HUES48 (cell line): ENCODE results near the gene TRIM22.
"Not testable (repeated sequence)": the region's sequence is repeated elsewhere in the genome, so short reads cannot be mapped to it uniquely, and the experiment has no call there.

Experiments used
- H3K27ac ChIP-seq: one replicate; pipeline ENCODE4 v1.7.0; 2013; ENCODE audit warnings: low read depth, low read length, inconsistent platforms
- H3K27me3 ChIP-seq: 2 replicates; pipeline ENCODE4 v1.6.1; 2013; ENCODE audit warnings: mild to moderate bottlenecking, low read length; ENCODE audit not compliant: control insufficient read depth, insufficient read depth
- H3K36me3 ChIP-seq: 2 replicates; pipeline ENCODE4 v1.6.1; 2013; ENCODE audit warnings: low read length; ENCODE audit not compliant: control insufficient read depth, insufficient read depth
- H3K4me1 ChIP-seq: 2 replicates; pipeline ENCODE4 v1.6.1; 2013; ENCODE audit warnings: mild to moderate bottlenecking, low read length; ENCODE audit not compliant: control insufficient read depth, insufficient read depth
- H3K4me3 ChIP-seq: 2 replicates; pipeline ENCODE4 v1.5.1; 2013; ENCODE audit warnings: mild to moderate bottlenecking, low read depth, low read length
- H3K9ac ChIP-seq: 2 replicates; pipeline ENCODE4 v1.6.1; 2013; ENCODE audit warnings: mild to moderate bottlenecking, low read depth, low read length, moderate library complexity
- H3K9me3 ChIP-seq: 2 replicates; pipeline ENCODE4 v1.6.1; 2013; ENCODE audit warnings: low read length; ENCODE audit not compliant: control insufficient read depth, insufficient read depth

TRIM22 gene

GRCh38 chr11:5671831-5672230 is 17.8 kb upstream of the TRIM22 start:
- Histone ChIP-seq H3K9me3 (no peaks in the 10 kb centered on the region), H3K4me3 (no peak overlapping the region), H3K9ac (no peak overlapping the region), H3K36me3 (0 out of 2 replicates have a peak, but pooled peaks cover 4% of the 10 kb centered on the region), H3K27me3 (no peaks in the 10 kb centered on the region), H3K27ac (no peak overlapping the region), H3K4me1 (no peaks in the 10 kb centered on the region)

GRCh38 chr11:5674391-5674790 is 15.2 kb upstream of the TRIM22 start:
- Histone ChIP-seq H3K9me3 (no peaks in the 10 kb centered on the region), H3K27ac (no peak overlapping the region), H3K4me1 (no peaks in the 10 kb centered on the region), H3K4me3 (no peak overlapping the region), H3K9ac (no peak overlapping the region), H3K27me3 (no peaks in the 10 kb centered on the region), H3K36me3 (peaks cover 21% of the 10 kb centered on the region)

GRCh38 chr11:5679811-5680210 is 9.8 kb upstream of the TRIM22 start:
- peaks cover 5% of the 10 kb centered on the region for H3K4me1 ChIP-seq
- H3K9ac ChIP-seq = no peak overlapping the region
- no peak overlapping the region for H3K27ac ChIP-seq
- no peaks in the 10 kb centered on the region for H3K27me3 ChIP-seq
- H3K36me3 ChIP-seq = peaks cover 21% of the 10 kb centered on the region
- H3K9me3 ChIP-seq = no peaks in the 10 kb centered on the region
- no peak overlapping the region for H3K4me3 ChIP-seq

GRCh38 chr11:5682890-5683441 is 6.6 kb upstream of the TRIM22 start:
- H3K27ac ChIP-seq, H3K9ac ChIP-seq, H3K4me1 ChIP-seq, H3K9me3 ChIP-seq, H3K27me3 ChIP-seq, H3K4me3 ChIP-seq: not testable (repeated sequence)
- peaks cover 18% of the 10 kb centered on the region for H3K36me3 ChIP-seq

- not testable (repeated sequence) for H3K9ac ChIP-seq, H3K4me3 ChIP-seq, H3K4me1 ChIP-seq, H3K9me3 ChIP-seq, H3K27ac ChIP-seq, H3K27me3 ChIP-seq
- H3K36me3 ChIP-seq = peaks cover 12% of the 10 kb centered on the region
These were observed 6.0 kb upstream of the TRIM22 start for GRCh38 chr11:5683620-5684019.

GRCh38 chr11:5684036-5684645 is 5.4 kb upstream of the TRIM22 start:
- no peaks in the 10 kb centered on the region for H3K9me3 ChIP-seq
- peak overlapping the region; percentile 84; the same call in 1 of the 2 replicates for H3K9ac ChIP-seq
- H3K4me3 ChIP-seq = peak overlapping the region; percentile 61
- H3K27me3 ChIP-seq = no peaks in the 10 kb centered on the region
- H3K36me3 ChIP-seq = peaks cover 6% of the 10 kb centered on the region; the same call in 1 of the 2 replicates
- H3K27ac ChIP-seq = peak overlapping the region; percentile 93
- peaks cover 13% of the 10 kb centered on the region for H3K4me1 ChIP-seq

GRCh38 chr11:5684646-5685362 is 4.8 kb upstream of the TRIM22 start, which contains the start of gene TRIM5:
Gene TRIM5, minus strand, starts transcription at chr11:5685074. Its CDS starts 4,897 bp downstream, at chr11:5680177.
- peak within 1 kb of the TSS; percentile 84 for H3K9ac ChIP-seq
- H3K9me3 ChIP-seq = no peaks in the 10 kb centered on the region
- peak within 1 kb of the TSS; percentile 93 for H3K27ac ChIP-seq
- peaks cover 19% of the 10 kb centered on the region for H3K4me1 ChIP-seq
- H3K36me3 ChIP-seq = peaks cover 3% of the 10 kb centered on the region; the same call in 1 of the 2 replicates
- H3K27me3 ChIP-seq = no peaks in the 10 kb centered on the region
- peak within 1 kb of the TSS; percentile 61 for H3K4me3 ChIP-seq

GRCh38 chr11:5686426-5686825 is 3.2 kb upstream of the TRIM22 start:
- Histone ChIP-seq H3K27me3 (no peaks in the 10 kb centered on the region), H3K36me3 (no peaks in the 10 kb centered on the region), H3K4me3 (no peak overlapping the region), H3K9me3 (no peaks in the 10 kb centered on the region; the same call in 1 of the 2 replicates), H3K4me1 (peaks cover 31% of the 10 kb centered on the region), H3K9ac (no peak overlapping the region), H3K27ac (no peak overlapping the region)

GRCh38 chr11:5688482-5688881 is 1.1 kb upstream of the TRIM22 start:
- H3K4me3 ChIP-seq = no peak overlapping the region
- H3K9ac ChIP-seq = no peak overlapping the region

GRCh38 chr11:5690216-5690615 is 626 bp downstream of the TRIM22 start:
- Histone ChIP-seq H3K4me1 (peaks cover 27% of the 10 kb centered on the region), H3K36me3 (no peaks in the 10 kb centered on the region; the same call in 1 of the 2 replicates), H3K9me3 (no peaks in the 10 kb centered on the region; the same call in 1 of the 2 replicates), H3K27ac (peak overlapping the region; percentile 90), H3K27me3 (no peaks in the 10 kb centered on the region), H3K9ac (peak overlapping the region; percentile 70), H3K4me3 (peak overlapping the region; percentile 58)

More at GRCh38 chr11:5688482-5688881, 1.1 kb upstream of the TRIM22 start:
- Histone ChIP-seq H3K27me3 (no peaks in the 10 kb centered on the region), H3K4me1 (peaks cover 35% of the 10 kb centered on the region), H3K27ac (no peak overlapping the region), H3K36me3 (no peaks in the 10 kb centered on the region; the same call in 1 of the 2 replicates), H3K9me3 (no peaks in the 10 kb centered on the region; the same call in 1 of the 2 replicates)

GRCh38 chr11:5690736-5691135 is 1.1 kb downstream of the TRIM22 start:
- Histone ChIP-seq H3K9me3 (no peaks in the 10 kb centered on the region; the same call in 1 of the 2 replicates), H3K36me3 (no peaks in the 10 kb centered on the region; the same call in 1 of the 2 replicates), H3K27me3 (no peaks in the 10 kb centered on the region), H3K4me3 (peak overlapping the region; percentile 58), H3K9ac (peak overlapping the region; percentile 4; the same call in 1 of the 2 replicates), H3K4me1 (peaks cover 27% of the 10 kb centered on the region), H3K27ac (no peak overlapping the region)
